Neuronal stem cell (in vitro differentiated cells): ENCODE measurements around the gene CDH13.

Source experiments
- DNase-seq: peaks from one replicate; pipeline ENCODE4 v3.0.0-alpha.2; 2013; ENCODE audit warnings: low spot score
- H2AFZ ChIP-seq: one replicate; pipeline ENCODE4 v1.6.1; 2013; ENCODE audit warnings: mild to moderate bottlenecking, low read length, inconsistent platforms
- H2AK5ac ChIP-seq: 2 replicates; pipeline ENCODE4 v1.6.1; 2013; ENCODE audit warnings: low read depth, mild to moderate bottlenecking, inconsistent platforms, low read length, moderate library complexity, mixed read lengths
- H2BK120ac ChIP-seq: 2 replicates; pipeline ENCODE4 v1.6.1; 2013; ENCODE audit warnings: low read depth, mild to moderate bottlenecking, inconsistent platforms, low read length, moderate library complexity, mixed read lengths
- H2BK12ac ChIP-seq: one replicate; pipeline ENCODE4 v1.6.1; 2013; ENCODE audit warnings: low read length, inconsistent platforms
- H2BK15ac ChIP-seq: 2 replicates; pipeline ENCODE4 v1.6.1; 2013; ENCODE audit warnings: mild to moderate bottlenecking, low read length, inconsistent platforms, mixed read lengths
- H2BK5ac ChIP-seq: one replicate; pipeline ENCODE4 v1.6.1; 2013; ENCODE audit warnings: inconsistent platforms, mild to moderate bottlenecking, low read length, moderate library complexity
- H3K14ac ChIP-seq: one replicate; pipeline ENCODE4 v1.6.1; 2013; ENCODE audit warnings: low read length, inconsistent platforms
- H3K18ac ChIP-seq: 2 replicates; pipeline ENCODE4 v1.6.1; 2013; ENCODE audit warnings: low read length, inconsistent platforms
- H3K23ac ChIP-seq: 2 replicates; pipeline ENCODE4 v1.6.1; 2013; ENCODE audit warnings: low read depth, mild to moderate bottlenecking, mixed read lengths, low read length, inconsistent platforms; ENCODE audit not compliant: poor library complexity
- H3K27ac ChIP-seq: replicated peaks from 3 replicates; pipeline ENCODE4 v1.5.1; 2013; ENCODE audit warnings: low read length, inconsistent platforms
- H3K27me3 ChIP-seq, 3 experiments: 2 replicates each; pipeline ENCODE4 v1.6.1; 2013; ENCODE audit warnings: low read length in 3 of 3, mild to moderate bottlenecking in 2 of 3, inconsistent platforms in 1 of 3, low read depth in 1 of 3, mixed read lengths in 1 of 3, moderate library complexity in 1 of 3; ENCODE audit not compliant: control insufficient read depth in 3 of 3, insufficient read depth in 3 of 3
- H3K36me3 ChIP-seq, 2 donors: replicated peaks in 1 of 2; 2 replicates each; pipeline ENCODE4 v1.6.1; 2013; ENCODE audit warnings: low read length in 2 of 2; ENCODE audit not compliant: control insufficient read depth in 2 of 2, insufficient read depth in 2 of 2
- H3K4ac ChIP-seq: 2 replicates; pipeline ENCODE4 v1.6.1; 2013; ENCODE audit warnings: inconsistent platforms, mild to moderate bottlenecking, low read length, moderate library complexity
- H3K4me1 ChIP-seq, 2 donors: 1 replicate in 1 of 2; 2 replicates in 1 of 2; pipeline ENCODE4 v1.6.1; 2013; ENCODE audit warnings: low read length in 2 of 2, low read depth in 1 of 2; ENCODE audit not compliant: control insufficient read depth in 2 of 2, insufficient read depth in 1 of 2
- H3K4me2 ChIP-seq: one replicate; pipeline ENCODE4 v1.6.1; 2013; ENCODE audit warnings: mild to moderate bottlenecking, low read length, inconsistent platforms; ENCODE audit not compliant: insufficient read depth, poor library complexity, severe bottlenecking
- H3K4me3 ChIP-seq, 2 donors: 2 replicates each; pipeline ENCODE4 v1.5.1; 2013; ENCODE audit warnings: low read length in 2 of 2, mild to moderate bottlenecking in 2 of 2, inconsistent platforms in 1 of 2, moderate library complexity in 1 of 2
- H3K79me1 ChIP-seq: one replicate; pipeline ENCODE4 v1.6.1; 2013; ENCODE audit warnings: low read depth, mild to moderate bottlenecking, inconsistent platforms, low read length, moderate library complexity
- H3K9ac ChIP-seq: one replicate; pipeline ENCODE4 v1.6.1; 2013; ENCODE audit warnings: mild to moderate bottlenecking, low read depth, low read length, inconsistent platforms; ENCODE audit not compliant: poor library complexity
- H3K9me3 ChIP-seq, 2 donors: replicated peaks in 1 of 2; 2 replicates each; pipeline versions ENCODE3 to v1.6.1; 2013; ENCODE audit warnings: low read length in 2 of 2, mild to moderate bottlenecking in 2 of 2, inconsistent platforms in 1 of 2, low read depth in 1 of 2, mixed read lengths in 1 of 2, moderate library complexity in 1 of 2; ENCODE audit not compliant: control insufficient read depth in 2 of 2, insufficient read depth in 1 of 2
- H4K8ac ChIP-seq: one replicate; pipeline ENCODE4 v1.6.1; 2013; ENCODE audit warnings: low read depth, mild to moderate bottlenecking, inconsistent platforms, low read length, moderate library complexity
- H4K91ac ChIP-seq: one replicate; pipeline ENCODE4 v1.6.1; 2013; ENCODE audit warnings: low read length, low read depth, mild to moderate bottlenecking, inconsistent platforms; ENCODE audit not compliant: poor library complexity
- WGBS, 2 donors: extraction: QIAGEN DNeasy Blood & Tissue Kit; methylation state at CpG; one replicate each; pipeline ENCODE4 v1.1.7; 2013; ENCODE audit warnings: missing lambda C conversion rate in 2 of 2, mixed read lengths in 1 of 2; ENCODE audit not compliant: insufficient read length in 2 of 2, insufficient replicate concordance in 1 of 2; ENCODE audit errors: extremely low coverage in 2 of 2; 5-methylcytosine and 5-hydroxymethylcytosine counted together

CDH13 gene

DNA sequence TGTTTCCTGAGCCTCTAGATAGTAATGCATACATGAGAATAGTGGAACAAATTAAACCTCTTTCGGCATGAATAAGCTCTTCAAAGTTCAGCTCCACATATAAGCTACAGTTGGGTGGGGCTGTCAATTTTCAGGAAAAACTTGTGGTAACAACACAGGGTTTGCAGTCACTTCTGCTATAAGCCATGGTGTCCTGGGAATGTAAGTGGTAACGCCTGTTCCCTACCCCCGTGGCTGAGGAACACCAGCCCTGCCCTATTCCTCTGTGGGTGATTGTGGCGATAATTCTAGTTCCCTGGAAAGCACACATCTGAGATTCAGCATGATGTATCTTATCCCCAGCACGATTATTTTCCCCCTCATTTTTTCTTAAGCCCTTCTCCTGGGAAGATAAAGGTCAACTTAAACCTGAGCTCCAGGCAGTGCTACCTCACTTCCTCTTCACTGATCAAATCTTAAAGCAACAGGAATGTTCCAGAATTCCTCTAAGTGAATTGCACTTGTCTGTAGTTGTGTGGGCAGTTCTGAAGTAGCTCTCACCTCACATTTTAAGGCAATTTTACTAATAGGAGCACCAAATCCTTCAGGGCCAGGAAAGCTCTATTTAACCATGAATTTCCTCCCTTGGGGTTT lies 680.3 kb downstream of the CDH13 start:
- DNase-seq = no peak
- H3K4me2 ChIP-seq = no peak overlapping the region

GRCh38 chr16:83307594-83307992 lies 680.8 kb downstream of the CDH13 start:
- Histone ChIP-seq H3K14ac (no peak overlapping the region), H3K27ac (no peak overlapping the region), H3K4me3 (no peak overlapping the region), H2AK5ac (no peak overlapping the region), H4K8ac (no peak overlapping the region), H3K27me3 (no peaks in the 10 kb centered on the region), H3K4ac (no peak overlapping the region), H2BK12ac (no peak overlapping the region), H3K9me3 (no peaks in the 10 kb centered on the region), H3K4me2 (no peak overlapping the region), H3K9ac (no peak overlapping the region), H2BK5ac (no peak overlapping the region), H3K79me1 (no peaks in the 10 kb centered on the region), H3K23ac (no peak overlapping the region), H2BK120ac (no peak overlapping the region), H3K4me1 (no peaks in the 10 kb centered on the region), H3K36me3 (no peaks in the 10 kb centered on the region), H3K18ac (no peak overlapping the region), H4K91ac (no peak overlapping the region), H2BK15ac (no peak overlapping the region), H2AFZ (no peak overlapping the region)
- no CpG with 5 or more reads among the region's 6 CpGs for WGBS, 2 donors
- no peak for DNase-seq

More for the DNA sequence above, 680.3 kb downstream of the CDH13 start:
- no peaks in the 10 kb centered on the region for H3K79me1 ChIP-seq
- no CpG with 5 or more reads among the region's 5 CpGs for WGBS, 2 donors
- no peak overlapping the region for H4K8ac ChIP-seq
- H3K9me3 ChIP-seq = no peaks in the 10 kb centered on the region
- no peak overlapping the region for H2BK15ac ChIP-seq
- no peak overlapping the region for H3K9ac ChIP-seq
- H3K14ac ChIP-seq = no peak overlapping the region
- no peak overlapping the region for H2BK120ac ChIP-seq
- no peaks in the 10 kb centered on the region for H3K4me1 ChIP-seq
- no peaks in the 10 kb centered on the region for H3K36me3 ChIP-seq
- no peak overlapping the region for H3K27ac ChIP-seq
- no peak overlapping the region for H2BK12ac ChIP-seq
- H3K27me3 ChIP-seq = no peaks in the 10 kb centered on the region
- H3K18ac ChIP-seq = no peak overlapping the region
- H3K4ac ChIP-seq = no peak overlapping the region
- no peak overlapping the region for H3K23ac ChIP-seq
- no peak overlapping the region for H2AK5ac ChIP-seq
- no peak overlapping the region for H3K4me3 ChIP-seq
- no peak overlapping the region for H2AFZ ChIP-seq
- no peak overlapping the region for H4K91ac ChIP-seq
- no peak overlapping the region for H2BK5ac ChIP-seq

GRCh38 chr16:83308414-83308813 lies 681.6 kb downstream of the CDH13 start:
- WGBS, 2 donors = no CpG with 5 or more reads among the region's 3 CpGs
- no peak overlapping the region for H2AK5ac ChIP-seq
- no peak overlapping the region for H2BK120ac ChIP-seq
- H4K91ac ChIP-seq = no peak overlapping the region
- no peak overlapping the region for H2BK15ac ChIP-seq
- H3K79me1 ChIP-seq = no peaks in the 10 kb centered on the region
- H3K23ac ChIP-seq = no peak overlapping the region
- H3K18ac ChIP-seq = no peak overlapping the region
- H3K4me2 ChIP-seq = no peak overlapping the region
- H2BK12ac ChIP-seq = no peak overlapping the region
- H3K9me3 ChIP-seq = no peaks in the 10 kb centered on the region
- H3K27ac ChIP-seq = no peak overlapping the region
- no peak overlapping the region for H3K14ac ChIP-seq
- H4K8ac ChIP-seq = no peak overlapping the region
- no peak overlapping the region for H3K4ac ChIP-seq
- no peak overlapping the region for H2AFZ ChIP-seq
- no peaks in the 10 kb centered on the region for H3K36me3 ChIP-seq
- H2BK5ac ChIP-seq = no peak overlapping the region
- H3K4me1 ChIP-seq = no peaks in the 10 kb centered on the region
- H3K9ac ChIP-seq = no peak overlapping the region
- no peak overlapping the region for H3K4me3 ChIP-seq
- DNase-seq = no peak
- no peaks in the 10 kb centered on the region for H3K27me3 ChIP-seq

DNA sequence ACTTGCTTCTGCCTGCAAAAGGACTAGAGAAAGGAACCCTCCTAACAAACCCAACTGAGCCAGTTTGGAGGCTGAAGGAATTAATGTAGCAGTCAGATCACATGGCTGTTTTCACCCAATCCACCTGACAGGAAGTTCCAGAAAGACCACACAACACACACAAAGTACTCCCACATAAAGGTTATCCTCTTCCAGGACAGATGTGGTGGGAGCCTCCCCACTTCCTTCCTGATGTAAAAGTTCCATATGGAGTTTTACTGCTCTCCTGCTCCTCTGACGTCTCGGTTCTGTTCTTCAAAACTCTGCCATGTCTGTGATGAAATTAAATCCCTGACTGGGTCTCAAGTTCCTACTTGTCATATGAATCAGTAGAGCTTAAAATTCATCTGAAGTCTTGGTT lies 684.0 kb downstream of the CDH13 start:
- DNase-seq = no peak
- Histone ChIP-seq H3K27ac (no peak overlapping the region), H3K27me3 (no peaks in the 10 kb centered on the region), H3K4me1 (no peaks in the 10 kb centered on the region), H3K23ac (no peak overlapping the region), H2AFZ (no peak overlapping the region), H3K4me2 (no peak overlapping the region), H3K18ac (no peak overlapping the region), H2BK12ac (no peak overlapping the region), H2BK15ac (no peak overlapping the region), H2BK120ac (no peak overlapping the region), H3K9me3 (no peaks in the 10 kb centered on the region), H3K79me1 (no peaks in the 10 kb centered on the region), H3K4ac (no peak overlapping the region), H3K36me3 (no peaks in the 10 kb centered on the region), H3K14ac (no peak overlapping the region), H3K4me3 (no peak overlapping the region), H2AK5ac (no peak overlapping the region), H4K91ac (no peak overlapping the region), H3K9ac (no peak overlapping the region), H2BK5ac (no peak overlapping the region), H4K8ac (no peak overlapping the region)
- whole genome bisulfite sequencing, 2 donors = no CpG with 5 or more reads among the region's 2 CpGs
